HG03460 (cell line): ENCODE measurements around the gene BTAF1.

Experiments
- ATAC-seq: cut with Tn5 transposase; IDR thresholded peaks from one replicate; pipeline ENCODE4 v1.9.1; 2021; ENCODE audit not compliant: unreplicated experiment

BTAF1 gene

GRCh38 chr10:91907914-91908336 lies 15.6 kb upstream of the BTAF1 start:
- peak; percentile 21 for ATAC-seq

- ATAC-seq: peak; percentile 92
Observed at GRCh38 chr10:91908337-91909116, 15.0 kb upstream of the BTAF1 start.

GRCh38 chr10:91909117-91909677 lies 14.4 kb upstream of the BTAF1 start, which contains the start of gene FGFBP3:
Gene FGFBP3, minus strand, starts transcription at chr10:91909486. Its CDS starts 517 bp downstream, at chr10:91908969.
- ATAC-seq: no peak

GRCh38 chr10:91910467-91910866 lies 13.1 kb upstream of the BTAF1 start:
- ATAC-seq: no peak

- no peak for ATAC-seq
Observed at GRCh38 chr10:91919651-91920050, 3.9 kb upstream of the BTAF1 start.

- ATAC-seq: peak; percentile 24
Observed at GRCh38 chr10:91924212-91925021, 847 bp downstream of the BTAF1 start.

GRCh38 chr10:91925022-91925320 lies 1.4 kb downstream of the BTAF1 start:
- no peak for ATAC-seq

GRCh38 chr10:91930939-91931338 lies 7.4 kb downstream of the BTAF1 start:
- no peak for ATAC-seq

- ATAC-seq: no peak
Observed at GRCh38 chr10:91931526-91932190, 8.1 kb downstream of the BTAF1 start.

GRCh38 chr10:91932737-91933136 lies 9.2 kb downstream of the BTAF1 start:
- no peak for ATAC-seq

- ATAC-seq: no peak
Observed at GRCh38 chr10:91935886-91936285, 12.3 kb downstream of the BTAF1 start.

GRCh38 chr10:91939653-91940052 lies 16.1 kb downstream of the BTAF1 start:
- no peak for ATAC-seq

- no peak for ATAC-seq
Observed at GRCh38 chr10:91941426-91941825, 17.9 kb downstream of the BTAF1 start.

- ATAC-seq: no peak
Observed at GRCh38 chr10:91944880-91945630, 21.5 kb downstream of the BTAF1 start.

- ATAC-seq: no peak
Observed at GRCh38 chr10:91953600-91954160, 30.1 kb downstream of the BTAF1 start.

- no peak for ATAC-seq
Observed at GRCh38 chr10:91955114-91955513, 31.5 kb downstream of the BTAF1 start.

GRCh38 chr10:91957091-91957490 lies 33.5 kb downstream of the BTAF1 start:
- no peak for ATAC-seq

- ATAC-seq: no peak
Observed at GRCh38 chr10:91969297-91969696, 45.7 kb downstream of the BTAF1 start.

GRCh38 chr10:91974960-91975359 lies 51.4 kb downstream of the BTAF1 start:
- ATAC-seq: no peak

- no peak for ATAC-seq
Observed at GRCh38 chr10:91975438-91975837, 51.9 kb downstream of the BTAF1 start.
